Kidney (tissue), 14 donors: ENCODE results near the gene OR6N1. TPM values are rescaled to one million over a fixed set of nuclear protein-coding genes. Genes with fewer than 3 reads are reported as not detected.

ENCODE experiments used
- DNase-seq, 5 donors: peaks; one replicate each; pipeline ENCODE4 v3.0.0-alpha.2; 2013 to 2020
- FAIRE-seq: peaks from 2 replicates; lab custom pipeline; 2012; peaks lifted over from hg19 to GRCh38; lab: Jason Lieb, UNC
- H3K27ac ChIP-seq, 2 donors: one replicate each; pipeline ENCODE4 v1.7.0; 2013; ENCODE audit warnings: low read depth in 2 of 2, low read length in 2 of 2, inconsistent platforms in 1 of 2
- H3K27me3 ChIP-seq: one replicate; pipeline ENCODE4 v1.7.1; 2013; ENCODE audit warnings: low read length, inconsistent platforms; ENCODE audit not compliant: control insufficient read depth, insufficient read depth
- H3K36me3 ChIP-seq, 3 donors: one replicate each; pipeline versions ENCODE4 v1.7.0 to v1.7.1; 2013; ENCODE audit warnings: low read length in 3 of 3, control low read depth in 1 of 3, inconsistent platforms in 1 of 3; ENCODE audit not compliant: insufficient read depth in 3 of 3, control insufficient read depth in 2 of 3
- H3K4me1 ChIP-seq, 3 donors: one replicate each; pipeline versions ENCODE4 v1.7.0 to v1.7.1; 2013; ENCODE audit warnings: low read length in 3 of 3, inconsistent platforms in 1 of 3, low read depth in 1 of 3; ENCODE audit not compliant: control insufficient read depth in 2 of 3, insufficient read depth in 2 of 3
- H3K4me3 ChIP-seq, 3 donors: one replicate each; pipeline versions ENCODE4 v1.7.0 to v1.8.1; 2013; ENCODE audit warnings: low read length in 3 of 3, control low read depth in 1 of 3, inconsistent platforms in 1 of 3
- H3K9ac ChIP-seq, 3 donors: one replicate each; pipeline versions ENCODE4 v1.7.0 to v1.7.1; 2013; ENCODE audit warnings: low read length in 3 of 3, control low read depth in 1 of 3, inconsistent platforms in 1 of 3
- H3K9me3 ChIP-seq, 3 donors: one replicate each; pipeline versions ENCODE4 v1.7.0 to v1.7.1; 2013; ENCODE audit warnings: low read length in 3 of 3, control low read depth in 1 of 3, inconsistent platforms in 1 of 3; ENCODE audit not compliant: control insufficient read depth in 2 of 3, insufficient read depth in 1 of 3
- CTCF ChIP-seq: IDR thresholded peaks from 3 replicates; pipeline ENCODE4 v1.5.1; 2012; ENCODE audit warnings: mild to moderate bottlenecking, moderate library complexity, borderline replicate concordance; ENCODE audit not compliant: insufficient read depth; ENCODE audit errors: extremely low read depth
- intact Hi-C: fragments of 100-400 bp; cut with DNase I; formaldehyde crosslinking; loops from one replicate; pipeline ENCODE4 v1.11.1; 2022
- polyA plus RNA-seq: library from polyadenylated mRNA; stranded (reverse); fragments of 350-450 nt; fragmentation: Illumina TruSeq; extraction: RNeasy Lipid Tissue Mini Kit (QIAGEN cat#74804); gene quantifications from one replicate; pipeline ENCODE4 v1.2.3, GENCODE V29; 2014; ENCODE audit warnings: low read depth, low replicate concordance; ENCODE audit not compliant: insufficient read depth
- total RNA-seq: library from RNA; stranded (reverse); fragmentation: NEBNext Ultra II Directional; extraction: Animal tissue kit (Norgen Biotek cat#: 25700); gene quantifications from one replicate; pipeline ENCODE4 v1.2.1, GENCODE V29; 2021
- donor health status: control.
- donor health status: control.
- donor health status: control.
- donor health status: control.
- donor health status: control.
- donor health status: DM: yes; HTN: yes; CAD: no.
- donor health status: Normal renal cell carcinoma (clear cell type).

OR6N1 gene
- total and polyA plus RNA-seq, 2 donors from 2014 or later: not detected

GRCh38 chr1:158728510-158729225, 43.3 kb downstream of the OR6N1 start:
- H3K4me1 ChIP-seq: no peaks in the 10 kb centered on the region
- DNase-seq (no peak), FAIRE-seq (no peak)

GRCh38 chr1:158724442-158724841, 47.6 kb downstream of the OR6N1 start:
- Histone ChIP-seq H3K27me3 (no peaks in the 10 kb centered on the region), H3K36me3 (no peaks in the 10 kb centered on the region), H3K4me1 (no peaks in the 10 kb centered on the region), H3K9me3 (no peaks in the 10 kb centered on the region), H3K4me3 (no peak overlapping the region), H3K9ac (no peak overlapping the region), H3K27ac (no peak overlapping the region)
- intact Hi-C loops: no loop called here
- FAIRE-seq (no peak), DNase-seq (no peak)
- no peak for TF ChIP-seq CTCF

More at GRCh38 chr1:158728510-158729225, 43.3 kb downstream of the OR6N1 start:
- no peaks in the 10 kb centered on the region for H3K27me3 ChIP-seq
- intact Hi-C loops: no loop called here
- no peak overlapping the region for H3K27ac ChIP-seq
- no peak overlapping the region for H3K9ac ChIP-seq
- H3K4me3 ChIP-seq: no peak overlapping the region
- no peaks in the 10 kb centered on the region for H3K9me3 ChIP-seq
- H3K36me3 ChIP-seq: no peaks in the 10 kb centered on the region
- no peak for TF ChIP-seq CTCF

- Histone ChIP-seq H3K9ac (no peak within 1 kb of the TSS), H3K27me3 (no peaks in the 10 kb centered on the region), H3K36me3 (no peaks in the 10 kb centered on the region), H3K27ac (no peak within 1 kb of the TSS), H3K9me3 (no peaks in the 10 kb centered on the region), H3K4me3 (no peak within 1 kb of the TSS), H3K4me1 (no peaks in the 10 kb centered on the region)
- no peak for TF ChIP-seq CTCF
- intact Hi-C loops: no loop called here
- no peak for FAIRE-seq
- no peak for DNase-seq
Observed at GRCh38 chr1:158720620-158721019, 51.4 kb downstream of the OR6N1 start, which contains the start of gene OR6K3. Gene OR6K3 (minus strand): TSS chr1:158720720. CDS start chr1:158718115, 2,605 bp downstream.

GRCh38 chr1:158719664-158720063, 52.3 kb downstream of the OR6N1 start:
- intact Hi-C loops: no loop called here
- no peak overlapping the region for H3K27ac ChIP-seq
- no peaks in the 10 kb centered on the region for H3K4me1 ChIP-seq
- no peaks in the 10 kb centered on the region for H3K36me3 ChIP-seq
- FAIRE-seq (no peak), DNase-seq (no peak)
- H3K27me3 ChIP-seq: no peaks in the 10 kb centered on the region
- TF ChIP-seq CTCF: no peak
- no peaks in the 10 kb centered on the region for H3K9me3 ChIP-seq
- H3K9ac ChIP-seq: no peak overlapping the region
- H3K4me3 ChIP-seq: no peak overlapping the region
